GM12878 (cell line): Measurements from ENCODE around the gene KRTAP12-1. TPM values are rescaled to one million over a fixed set of nuclear protein-coding genes. Genes with fewer than 3 reads are reported as not detected.

Experiments used
- ATAC-seq: fragments of 200-7000 bp; cut with Tn5 transposase; 3 replicates; pipeline ENCODE4 v1.9.1; 2020; ENCODE audit warnings: mild to moderate bottlenecking, moderate library complexity
- BruUV-seq: library from RNA; stranded (reverse); fragments of 400-500 nt; replicated peaks from 2 replicates; lab custom pipeline; 2021; lab: Mats Ljungman, UMichigan
- CTCF ChIA-PET: fragments of 300-600 bp; sonication (Branson Sonifier 250); formaldehyde crosslinking; extraction: SDS; loops from one replicate; lab custom pipeline; 2021; ENCODE audit warnings: inconsistent platforms; lab: Yijun Ruan, JAX
- POLR2A ChIA-PET: fragments of 350-600 bp; formaldehyde crosslinking; extraction: SDS; loops from one replicate; lab custom pipeline; 2021; ENCODE audit warnings: inconsistent platforms; lab: Charles Lee
- RAD21 ChIA-PET: fragments of 300-600 bp; sonication (Branson Sonifier 250); formaldehyde crosslinking; loops from one replicate; lab custom pipeline; 2023; ENCODE audit warnings: antibody characterized with exemption; ENCODE audit not compliant: unreplicated experiment; lab: Charles Lee
- SMC1A ChIA-PET: fragments of 300-600 bp; sonication (Branson Sonifier 250); formaldehyde crosslinking; loops from one replicate; lab custom pipeline; 2023; ENCODE audit not compliant: unreplicated experiment, uncharacterized antibody; lab: Charles Lee
- DNase-seq: peaks from one replicate; pipeline ENCODE4 v3.0.0-alpha.2; 2011; ENCODE audit warnings: low read depth, low spot score
- FAIRE-seq: peaks from 3 replicates; lab custom pipeline; 2011; peaks lifted over from hg19 to GRCh38; lab: Jason Lieb, UNC
- H2AFZ ChIP-seq: 2 replicates; pipeline ENCODE4 v1.6.0; 2011; ENCODE audit warnings: low read depth, low read length, control low read depth; ENCODE audit not compliant: control insufficient read depth
- H3K27ac ChIP-seq: 2 replicates; pipeline ENCODE4 v1.5.1; 2011; ENCODE audit warnings: control low read depth; ENCODE audit not compliant: control insufficient read depth, insufficient read depth
- H3K27me3 ChIP-seq, 2 experiments: replicated peaks in 1 of 2; 2 replicates each; pipeline versions ENCODE4 v1.6.0 to v1.6.1; 2011; ENCODE audit warnings: low read length in 1 of 2; ENCODE audit not compliant: control insufficient read depth in 2 of 2, insufficient read depth in 2 of 2
- H3K36me3 ChIP-seq, 2 experiments: 2 replicates each; pipeline ENCODE4 v1.5.1; 2011; ENCODE audit warnings: low read length in 1 of 2; ENCODE audit not compliant: control insufficient read depth in 2 of 2, insufficient read depth in 2 of 2
- H3K4me1 ChIP-seq: 2 replicates; pipeline ENCODE4 v1.6.1; 2011; ENCODE audit warnings: mild to moderate bottlenecking, low read length, moderate library complexity, mixed read lengths; ENCODE audit not compliant: control insufficient read depth, insufficient read depth
- H3K4me2 ChIP-seq: 2 replicates; pipeline ENCODE4 v1.6.0; 2011; ENCODE audit warnings: control low read depth; ENCODE audit not compliant: control insufficient read depth, insufficient read depth
- H3K4me3 ChIP-seq: fragments of 200-600 bp; sonication (generic); 2 replicates; pipeline ENCODE4 v1.5.1; 2016
- H3K79me2 ChIP-seq: 2 replicates; pipeline ENCODE4 v1.6.0; 2011; ENCODE audit warnings: low read length; ENCODE audit not compliant: control insufficient read depth, insufficient read depth
- H3K9ac ChIP-seq: 2 replicates; pipeline ENCODE4 v1.8.0; 2011; ENCODE audit warnings: low read length, control low read depth, mixed read lengths; ENCODE audit not compliant: control insufficient read depth, insufficient read depth
- H3K9me3 ChIP-seq: replicated peaks from 3 replicates; pipeline ENCODE4 v1.5.1; 2011; ENCODE audit warnings: mild to moderate bottlenecking, low read length; ENCODE audit not compliant: control insufficient read depth, insufficient read depth
- H4K20me1 ChIP-seq: 2 replicates; pipeline ENCODE4 v1.6.0; 2011; ENCODE audit not compliant: control insufficient read depth, insufficient read depth
- BCL11A ChIP-seq: IDR thresholded peaks from 2 replicates; pipeline ENCODE4 v1.6.1; 2011; ENCODE audit warnings: low read depth, low read length
- BCL3 ChIP-seq: IDR thresholded peaks from 2 replicates; pipeline ENCODE4 v1.6.1; 2011; ENCODE audit warnings: borderline replicate concordance, low read depth, mild to moderate bottlenecking, moderate library complexity, low read length; ENCODE audit not compliant: insufficient read depth, poor library complexity, severe bottlenecking
- EP300 ChIP-seq, 2 experiments: fragments of 150-350 bp in 1 of 2; IDR thresholded peaks; 2 replicates each; pipeline ENCODE4 v1.6.1; 2011 to 2012; ENCODE audit warnings: low read depth in 2 of 2, low read length in 2 of 2, borderline replicate concordance in 1 of 2, improper control_type of control experiment in 1 of 2, inconsistent platforms in 1 of 2; ENCODE audit not compliant: control insufficient read depth in 1 of 2
- HDAC6 ChIP-seq: fragments of 200-600 bp; sonication (generic); IDR thresholded peaks from one replicate; pipeline ENCODE4 v1.8.0; 2017; ENCODE audit warnings: antibody characterized with exemption; ENCODE audit not compliant: unreplicated experiment
- HDGF ChIP-seq: fragments of 450-650 bp; IDR thresholded peaks from 2 replicates; pipeline ENCODE4 v1.6.1; 2016; ENCODE audit warnings: antibody characterized with exemption
- JUND ChIP-seq: IDR thresholded peaks from 2 replicates; pipeline ENCODE4 v1.6.1; 2012; ENCODE audit warnings: low read depth, mild to moderate bottlenecking, low read length, improper control_type of control experiment, moderate library complexity
- NR2C2 ChIP-seq: IDR thresholded peaks from 2 replicates; pipeline ENCODE4 v1.6.1; 2011; ENCODE audit warnings: borderline replicate concordance, low read depth; ENCODE audit not compliant: control insufficient read depth, insufficient read length
- NR2F1 ChIP-seq: fragments of 450-650 bp; conservative IDR thresholded peaks from 2 replicates; pipeline ENCODE4 v1.6.1; 2017; ENCODE audit warnings: mild to moderate bottlenecking
- RAD51 ChIP-seq: fragments of 450-650 bp; IDR thresholded peaks from 2 replicates; pipeline ENCODE4 v1.6.1; 2016; ENCODE audit warnings: moderate library complexity, mild to moderate bottlenecking, inconsistent platforms
- SIX5 ChIP-seq: IDR thresholded peaks from 2 replicates; pipeline ENCODE4 v1.6.1; 2011; ENCODE audit warnings: mild to moderate bottlenecking, low read depth, low read length, moderate library complexity; ENCODE audit not compliant: severe bottlenecking
- TAF1 ChIP-seq: IDR thresholded peaks from 2 replicates; pipeline ENCODE4 v1.6.1; 2011; ENCODE audit warnings: mild to moderate bottlenecking, low read depth, low read length, borderline replicate concordance
- WRNIP1 ChIP-seq: IDR thresholded peaks from 2 replicates; pipeline ENCODE4 v1.6.1; 2011; ENCODE audit warnings: low read depth, low read length, improper control_type of control experiment, borderline replicate concordance
- YBX1 ChIP-seq: fragments of 450-650 bp; IDR thresholded peaks from 2 replicates; pipeline ENCODE4 v1.6.1; 2016; ENCODE audit warnings: antibody characterized with exemption
- ZNF24 ChIP-seq: fragments of 450-650 bp; IDR thresholded peaks from 2 replicates; pipeline ENCODE4 v1.6.1; 2017; ENCODE audit warnings: antibody characterized with exemption, mild to moderate bottlenecking
- WGBS: methylation state at CpG from one replicate; pipeline ENCODE4 v1.1.6; 2016; ENCODE audit warnings: low lambda C conversion rate; ENCODE audit not compliant: insufficient replicate concordance, insufficient coverage; ENCODE audit errors: missing lambda C conversion rate; 5-methylcytosine and 5-hydroxymethylcytosine counted together
- in situ Hi-C: fragments of 300-500 bp; cut with MboI; formaldehyde crosslinking; loops from 9 replicates; pipeline ENCODE4 v1.14.3; 2018; ENCODE audit warnings: mixed read lengths
- intact Hi-C: fragments of 100-400 bp; cut with micrococcal nuclease; formaldehyde crosslinking; loops from one replicate; pipeline ENCODE4 v1.14.2; 2022; ENCODE audit not compliant: unreplicated experiment
- polyA plus RNA-seq, 11 experiments: library from polyadenylated mRNA; depleted of rRNA in 4 of 11; unstranded in 6 of 11; stranded (reverse) in 5 of 11; fragments of >200 nt; fragmentation: Nextera tagmentation in 4 of 11; fragmentation: Illumina TruSeq in 1 of 11; extraction: Ambion mirVana in 4 of 11; extraction: Trizol in 1 of 11; gene quantifications; 1 replicate in 1 of 11; 2 replicates in 10 of 11; pipeline versions ENCODE4 v1.2.1 to v1.2.3, GENCODE V29; 2011 to 2016; ENCODE audit warnings: inconsistent platforms in 2 of 11, missing spikeins in 2 of 11, low read depth in 1 of 11
- total RNA-seq, 4 experiments: library from RNA; depleted of rRNA in 3 of 4; stranded (reverse); fragments of >200 nt in 3 of 4; fragmentation: Illumina TruSeq in 1 of 4; extraction: Trizol in 1 of 4; gene quantifications; 2 replicates each; pipeline versions ENCODE4 v1.2.1 to v1.2.3, GENCODE V29; 2013 to 2021
- TF ChIP-seq, protein P1 (sequence below): fragments of 450-650 bp; IDR thresholded peaks from 2 replicates; pipeline ENCODE4 v1.6.1; 2017; ENCODE audit warnings: borderline replicate concordance

Gene KRTAP12-1
- total and polyA plus RNA-seq, 10 of the 15 experiments (the other 5 are each of a cell fraction or from before 2014, with no cell fraction given): not detected

DNA sequence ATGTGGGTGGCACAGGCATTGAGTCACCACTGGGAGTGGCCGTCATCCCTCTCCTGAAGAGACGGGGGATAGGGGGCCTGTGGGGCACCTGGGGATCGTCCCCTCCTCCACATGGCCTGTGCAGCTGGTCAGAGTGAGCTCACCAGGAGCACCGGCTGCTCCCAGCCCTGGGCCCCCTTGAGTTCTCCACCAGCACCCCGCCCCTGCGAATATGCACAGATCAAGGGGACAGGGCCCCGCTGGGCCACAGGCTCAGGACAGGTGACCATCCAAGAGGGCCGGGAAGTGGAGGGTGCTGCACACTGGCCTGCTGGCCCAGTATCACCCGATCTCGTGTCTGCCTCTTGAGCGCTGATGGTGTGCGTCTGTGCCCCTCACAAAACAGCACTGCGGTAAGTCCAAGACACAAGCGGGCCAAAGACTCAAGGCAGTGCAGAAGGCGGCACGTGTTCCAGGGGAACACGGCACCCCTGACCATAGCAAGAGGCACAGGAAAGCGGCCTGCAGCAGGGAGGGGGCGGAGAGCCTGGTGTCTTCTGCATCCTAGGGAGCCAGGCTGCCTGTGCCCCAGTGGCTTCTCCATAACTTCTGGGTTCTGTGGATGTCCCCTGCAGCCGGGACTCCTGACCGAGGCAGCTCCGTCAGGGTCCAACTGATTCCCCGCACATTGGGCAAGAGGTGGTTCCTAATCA is 47.5 kb upstream of the KRTAP12-1 start (continued):
- TF ChIP-seq BCL3 (no peak), YBX1 (no peak), HDGF (no peak), RAD51 (no peak), JUND (no peak), NR2C2 (no peak), EP300 (IDR thresholded peaks at IDR 0.05; ENCODE audit: borderline replicate concordance in 1 of 2, control insufficient read depth in 1 of 2, low read depth in 2 of 2, low read length in 2 of 2) (no peak), ZNF24 (no peak), BCL11A (no peak)
- TF ChIP-seq, protein P1, sequence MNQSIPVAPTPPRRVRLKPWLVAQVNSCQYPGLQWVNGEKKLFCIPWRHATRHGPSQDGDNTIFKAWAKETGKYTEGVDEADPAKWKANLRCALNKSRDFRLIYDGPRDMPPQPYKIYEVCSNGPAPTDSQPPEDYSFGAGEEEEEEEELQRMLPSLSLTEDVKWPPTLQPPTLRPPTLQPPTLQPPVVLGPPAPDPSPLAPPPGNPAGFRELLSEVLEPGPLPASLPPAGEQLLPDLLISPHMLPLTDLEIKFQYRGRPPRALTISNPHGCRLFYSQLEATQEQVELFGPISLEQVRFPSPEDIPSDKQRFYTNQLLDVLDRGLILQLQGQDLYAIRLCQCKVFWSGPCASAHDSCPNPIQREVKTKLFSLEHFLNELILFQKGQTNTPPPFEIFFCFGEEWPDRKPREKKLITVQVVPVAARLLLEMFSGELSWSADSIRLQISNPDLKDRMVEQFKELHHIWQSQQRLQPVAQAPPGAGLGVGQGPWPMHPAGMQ: no peak

DNA sequence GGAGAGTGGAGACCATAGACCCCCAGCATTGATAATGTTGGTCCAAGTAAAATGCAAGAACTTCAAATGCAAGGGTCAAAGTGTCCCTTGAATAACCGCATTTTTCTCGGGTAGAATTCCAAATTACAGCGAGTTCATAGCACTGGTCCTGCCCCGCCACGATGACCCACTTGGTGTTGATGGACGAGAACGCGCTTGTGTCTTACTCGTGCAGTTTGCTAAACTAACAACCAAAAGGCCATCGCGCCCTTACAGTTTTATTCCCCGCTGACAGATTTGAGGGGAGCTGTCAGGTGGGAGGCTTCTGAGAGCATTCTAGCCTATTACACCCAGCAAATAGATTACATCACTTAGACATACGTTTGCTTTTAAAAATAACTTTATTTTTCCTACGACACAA is 46.8 kb upstream of the KRTAP12-1 start:
- Histone ChIP-seq H4K20me1 (no peaks in the 10 kb centered on the region), H3K27ac (no peak overlapping the region), H2AFZ (no peak overlapping the region), H3K4me3 (no peak overlapping the region), H3K27me3 (peaks cover under 1 to 3% of the 10 kb centered on the region in 2 experiments; a peak in 2 of 4 replicates), H3K36me3 (no peaks in the 10 kb centered on the region), H3K4me1 (no peaks in the 10 kb centered on the region), H3K9me3 (no peaks in the 10 kb centered on the region), H3K9ac (no peak overlapping the region), H3K4me2 (no peak overlapping the region), H3K79me2 (no peaks in the 10 kb centered on the region)
- intact Hi-C loops (no loop called here), in situ Hi-C loops (no loop called here)
- ChIA-PET POLR2A (no interaction called here), RAD21 (no interaction called here), CTCF (no interaction called here), SMC1A (no interaction called here)
- TF ChIP-seq TAF1 (no peak), HDAC6 (no peak), NR2F1 (no peak), NR2C2 (no peak), WRNIP1 (no peak), SIX5 (no peak)
- TF ChIP-seq, protein P1: no peak
- 65% methylated on average over 14 of the region's 14 CpGs for WGBS
- ATAC-seq: no peak
- DNase-seq: no peak
- BruUV-seq: no TSS peak
- no peak for FAIRE-seq
